Vagina (tissue), 2 donors: ENCODE measurements around the gene NOTCH4. TPM values are rescaled to one million over a fixed set of nuclear protein-coding genes. Genes with fewer than 3 reads are reported as not detected.

ENCODE experiments used
- DNase-seq, 2 donors: peaks; one replicate each; pipeline ENCODE4 v3.0.0-alpha.2; 2017; ENCODE audit errors: extremely low spot score in 2 of 2
- H3K27ac ChIP-seq: fragments of 200-600 bp; sonication (generic); one replicate; pipeline ENCODE4 v1.5.1; 2019
- H3K27me3 ChIP-seq: fragments of 200-600 bp; sonication (generic); one replicate; pipeline ENCODE4 v1.5.1; 2019
- H3K36me3 ChIP-seq, 2 donors: fragments of 200-600 bp; sonication (generic); one replicate each; pipeline ENCODE4 v1.5.1; 2017 to 2019
- H3K4me1 ChIP-seq: fragments of 200-600 bp; sonication (generic); one replicate; pipeline ENCODE4 v1.5.1; 2019
- H3K4me3 ChIP-seq, 2 donors: fragments of 200-600 bp; sonication (generic); 1 replicate in 1 of 2; 2 replicates in 1 of 2; pipeline ENCODE4 v1.5.1; 2016 to 2019
- H3K9me3 ChIP-seq: fragments of 200-600 bp; sonication (generic); one replicate; pipeline ENCODE4 v1.5.1; 2019
- POLR2A ChIP-seq, 2 donors: fragments of 450-650 bp; IDR thresholded peaks; one replicate each; pipeline ENCODE4 v1.6.1; 2017; ENCODE audit warnings: antibody characterized with exemption in 2 of 2, mild to moderate bottlenecking in 2 of 2, moderate library complexity in 2 of 2
- POLR2AphosphoS5 ChIP-seq, 2 donors: sonication (generic); formaldehyde crosslinking; IDR thresholded peaks; one replicate each; pipeline ENCODE4 v1.9.0; 2017; ENCODE audit warnings: antibody characterized with exemption in 2 of 2, mild to moderate bottlenecking in 2 of 2, low read depth in 1 of 2; ENCODE audit not compliant: insufficient read depth in 1 of 2
- intact Hi-C: fragments of 100-400 bp; cut with DNase I; formaldehyde crosslinking; loops from one replicate; pipeline ENCODE4 v1.15.1; 2023
- total RNA-seq: library from RNA; depleted of rRNA; stranded (reverse); fragments of >200 nt; gene quantifications from one replicate; pipeline ENCODE4 v1.2.3, GENCODE V29; 2016
- TF ChIP-seq, protein P1 (sequence below), 3 experiments: fragments of 450-650 bp in 2 of 3; fragments of 200-600 bp in 1 of 3; sonication (generic) in 1 of 3; IDR thresholded peaks; one replicate each; pipeline ENCODE4 v1.5.1; 2017 to 2019; ENCODE audit warnings: antibody characterized with exemption in 3 of 3, mild to moderate bottlenecking in 2 of 3, moderate library complexity in 2 of 3

Gene NOTCH4
- total RNA-seq, 1 donor from 2014 or later: 18.2 TPM

DNA sequence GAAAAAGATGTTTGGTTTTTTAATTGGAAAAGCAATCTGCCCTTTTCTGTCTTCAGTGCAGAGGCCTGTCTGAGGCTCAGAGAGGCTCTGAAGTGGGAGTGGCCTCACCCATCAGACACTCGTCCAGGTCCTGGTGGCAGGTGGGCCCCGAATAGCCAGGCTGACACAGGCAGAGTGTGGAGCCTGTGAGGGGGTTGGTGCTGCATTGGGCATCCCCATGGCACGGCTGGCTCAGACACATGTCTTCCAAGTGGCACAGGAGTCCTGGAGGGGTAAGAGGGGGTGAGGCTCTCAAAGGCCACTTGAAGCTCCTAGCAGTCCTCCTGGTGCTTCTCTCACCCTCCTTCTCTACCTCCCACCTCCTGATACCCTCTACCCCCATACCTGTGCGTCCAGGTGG lies 3.8 kb downstream of the NOTCH4 start:
- TF ChIP-seq POLR2AphosphoS5 (IDR thresholded peaks at IDR 0.05; ENCODE audit: insufficient read depth in 1 of 2, low read depth in 1 of 2): no peak
- no peak for TF ChIP-seq POLR2A (IDR thresholded peaks at IDR 0.05)
- TF ChIP-seq, protein P1, sequence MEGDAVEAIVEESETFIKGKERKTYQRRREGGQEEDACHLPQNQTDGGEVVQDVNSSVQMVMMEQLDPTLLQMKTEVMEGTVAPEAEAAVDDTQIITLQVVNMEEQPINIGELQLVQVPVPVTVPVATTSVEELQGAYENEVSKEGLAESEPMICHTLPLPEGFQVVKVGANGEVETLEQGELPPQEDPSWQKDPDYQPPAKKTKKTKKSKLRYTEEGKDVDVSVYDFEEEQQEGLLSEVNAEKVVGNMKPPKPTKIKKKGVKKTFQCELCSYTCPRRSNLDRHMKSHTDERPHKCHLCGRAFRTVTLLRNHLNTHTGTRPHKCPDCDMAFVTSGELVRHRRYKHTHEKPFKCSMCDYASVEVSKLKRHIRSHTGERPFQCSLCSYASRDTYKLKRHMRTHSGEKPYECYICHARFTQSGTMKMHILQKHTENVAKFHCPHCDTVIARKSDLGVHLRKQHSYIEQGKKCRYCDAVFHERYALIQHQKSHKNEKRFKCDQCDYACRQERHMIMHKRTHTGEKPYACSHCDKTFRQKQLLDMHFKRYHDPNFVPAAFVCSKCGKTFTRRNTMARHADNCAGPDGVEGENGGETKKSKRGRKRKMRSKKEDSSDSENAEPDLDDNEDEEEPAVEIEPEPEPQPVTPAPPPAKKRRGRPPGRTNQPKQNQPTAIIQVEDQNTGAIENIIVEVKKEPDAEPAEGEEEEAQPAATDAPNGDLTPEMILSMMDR (IDR thresholded peaks at IDR 0.05): no peak
- Histone ChIP-seq H3K4me1 (no peaks in the 10 kb centered on the region), H3K9me3 (no peaks in the 10 kb centered on the region), H3K27ac (no peak overlapping the region), H3K36me3 (no peaks in the 10 kb centered on the region), H3K27me3 (no peaks in the 10 kb centered on the region), H3K4me3 (no peak overlapping the region)
- intact Hi-C loops: no loop called here
- DNase-seq: no peak

DNA sequence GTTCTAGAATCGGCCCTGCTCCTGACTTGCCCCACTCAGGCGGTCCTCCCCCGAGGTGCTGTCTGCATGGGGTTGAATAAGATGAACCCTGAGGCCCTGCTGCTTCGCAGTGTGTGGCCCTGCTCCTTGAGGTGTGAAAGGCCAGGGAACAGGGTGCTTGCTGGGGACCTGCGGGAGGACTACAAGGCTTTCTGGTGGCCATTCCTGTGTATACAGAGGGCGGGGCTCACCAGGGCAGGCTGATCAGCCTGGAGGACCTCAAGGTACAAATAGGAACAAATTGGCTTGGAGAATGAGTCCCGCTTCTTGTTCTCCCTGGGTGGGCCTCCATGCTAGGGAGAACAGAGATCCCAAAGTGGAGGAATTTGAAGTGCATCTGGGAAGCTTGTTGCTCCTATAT lies 5.7 kb downstream of the NOTCH4 start:
- Histone ChIP-seq H3K36me3 (no peaks in the 10 kb centered on the region), H3K4me1 (no peaks in the 10 kb centered on the region), H3K27me3 (no peaks in the 10 kb centered on the region), H3K27ac (no peak overlapping the region), H3K9me3 (no peaks in the 10 kb centered on the region), H3K4me3 (no peak overlapping the region)
- TF ChIP-seq POLR2A (IDR thresholded peaks at IDR 0.05) (no peak), POLR2AphosphoS5 (IDR thresholded peaks at IDR 0.05; ENCODE audit: insufficient read depth in 1 of 2, low read depth in 1 of 2) (no peak)
- TF ChIP-seq, protein P1 (IDR thresholded peaks at IDR 0.05): no peak
- intact Hi-C loops: no loop called here
- DNase-seq: no peak

DNA sequence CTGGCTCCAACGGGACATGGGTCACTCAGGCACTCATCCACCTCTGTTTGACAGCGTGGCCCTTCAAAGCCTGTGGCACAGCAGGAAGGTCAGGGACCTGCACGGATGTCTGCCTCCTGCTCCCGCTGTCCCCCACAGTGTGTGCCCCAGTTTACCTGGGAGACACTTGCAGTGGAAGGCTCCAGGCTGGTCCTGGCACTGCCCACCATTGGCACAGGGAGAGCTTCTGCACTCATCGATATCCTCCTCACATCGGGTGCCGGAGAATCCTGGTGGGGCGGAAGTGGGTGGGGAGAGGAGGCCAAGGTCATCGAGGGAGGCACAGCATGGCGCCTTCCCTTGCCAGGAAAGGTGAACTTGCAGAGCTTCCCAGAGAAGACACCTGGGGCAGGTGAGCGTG lies 6.9 kb downstream of the NOTCH4 start:
- Histone ChIP-seq H3K27me3 (no peaks in the 10 kb centered on the region), H3K27ac (no peak overlapping the region), H3K36me3 (no peaks in the 10 kb centered on the region), H3K4me3 (no peak overlapping the region), H3K9me3 (no peaks in the 10 kb centered on the region), H3K4me1 (no peaks in the 10 kb centered on the region)
- DNase-seq: no peak
- intact Hi-C loops: no loop called here
- TF ChIP-seq POLR2A (IDR thresholded peaks at IDR 0.05) (no peak), POLR2AphosphoS5 (IDR thresholded peaks at IDR 0.05; ENCODE audit: insufficient read depth in 1 of 2, low read depth in 1 of 2) (no peak)
- TF ChIP-seq, protein P1 (IDR thresholded peaks at IDR 0.05): no peak

DNA sequence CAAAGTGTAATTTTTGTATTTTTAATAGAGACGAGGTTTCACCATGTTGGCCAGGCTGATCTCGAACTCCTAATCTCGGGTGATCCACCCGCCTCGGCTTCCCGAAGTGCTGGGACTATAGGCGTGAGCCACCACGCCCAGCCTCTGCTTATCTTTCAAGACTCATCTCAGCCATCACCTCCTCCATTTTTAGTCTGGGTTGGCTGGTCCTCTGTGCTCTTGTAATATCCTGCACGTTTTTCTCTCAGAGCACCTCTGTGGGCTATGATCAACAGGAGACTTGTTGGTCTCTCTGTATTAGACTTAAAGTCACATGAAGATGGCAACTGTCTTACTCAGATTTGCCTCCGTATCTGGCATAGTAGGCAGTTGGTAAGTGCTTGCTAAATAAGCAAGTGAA lies 7.6 kb downstream of the NOTCH4 start:
- Histone ChIP-seq H3K4me1 (no peaks in the 10 kb centered on the region), H3K9me3 (no peaks in the 10 kb centered on the region), H3K27me3 (no peaks in the 10 kb centered on the region), H3K27ac (no peak overlapping the region), H3K36me3 (no peaks in the 10 kb centered on the region), H3K4me3 (no peak overlapping the region)
- TF ChIP-seq POLR2A (IDR thresholded peaks at IDR 0.05) (no peak), POLR2AphosphoS5 (IDR thresholded peaks at IDR 0.05; ENCODE audit: insufficient read depth in 1 of 2, low read depth in 1 of 2) (no peak)
- TF ChIP-seq, protein P1 (IDR thresholded peaks at IDR 0.05): no peak
- no peak for DNase-seq
- intact Hi-C loops: no loop called here

DNA sequence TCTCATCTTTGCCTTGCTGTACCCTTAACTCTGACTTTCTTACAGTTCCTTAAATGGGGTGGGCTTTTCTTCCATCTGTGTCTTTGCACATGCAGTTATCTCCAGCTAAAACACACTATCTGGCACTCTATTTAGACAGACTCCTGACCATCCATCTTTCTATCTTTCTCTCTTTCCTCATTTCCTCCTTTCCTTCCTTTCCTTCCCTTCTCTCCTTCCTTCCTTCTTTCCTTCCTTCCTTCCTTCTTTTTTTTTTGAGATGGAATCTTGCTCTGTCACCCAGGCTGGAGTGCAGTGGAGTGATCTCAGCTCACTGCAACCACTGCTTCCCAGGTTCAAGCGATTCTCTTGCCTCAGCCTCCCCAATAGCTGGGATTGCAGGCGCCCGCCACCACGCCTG lies 8.2 kb downstream of the NOTCH4 start:
- Histone ChIP-seq H3K27me3 (no peaks in the 10 kb centered on the region), H3K4me1 (no peaks in the 10 kb centered on the region), H3K9me3 (no peaks in the 10 kb centered on the region), H3K36me3 (no peaks in the 10 kb centered on the region), H3K27ac (no peak overlapping the region), H3K4me3 (no peak overlapping the region)
- DNase-seq: no peak
- intact Hi-C loops: no loop called here
- TF ChIP-seq POLR2A (IDR thresholded peaks at IDR 0.05) (no peak), POLR2AphosphoS5 (IDR thresholded peaks at IDR 0.05; ENCODE audit: insufficient read depth in 1 of 2, low read depth in 1 of 2) (no peak)
- TF ChIP-seq, protein P1 (IDR thresholded peaks at IDR 0.05): no peak
